Thymus (tissue), 11 donors: Measurements from ENCODE around the gene C17orf75. TPM values are rescaled to one million over a fixed set of nuclear protein-coding genes. Genes with fewer than 3 reads are reported as not detected.
"Not testable (repeated sequence)": the region's sequence is repeated elsewhere in the genome, so short reads cannot be mapped to it uniquely, and the experiment has no call there.

Source experiments
- DNase-seq, 9 donors: peaks; one replicate each; pipeline ENCODE4 v3.0.0-alpha.2; 2013; ENCODE audit warnings: low spot score in 9 of 9, low read depth in 6 of 9, missing footprints in 1 of 9
- H3K27ac ChIP-seq, 2 donors: one replicate each; pipeline ENCODE4 v1.5.1; 2013; ENCODE audit warnings: control low read depth in 1 of 2, low read depth in 1 of 2, low read length in 1 of 2, mild to moderate bottlenecking in 1 of 2, moderate library complexity in 1 of 2
- H3K27me3 ChIP-seq, 2 donors: one replicate each; pipeline ENCODE4 v1.5.1; 2013; ENCODE audit warnings: low read length in 1 of 2; ENCODE audit not compliant: control insufficient read depth in 2 of 2, insufficient read depth in 1 of 2
- H3K36me3 ChIP-seq, 2 donors: one replicate each; pipeline ENCODE4 v1.5.1; 2013; ENCODE audit warnings: low read length in 1 of 2, mild to moderate bottlenecking in 1 of 2, moderate library complexity in 1 of 2; ENCODE audit not compliant: control insufficient read depth in 2 of 2, insufficient read depth in 2 of 2
- H3K4me1 ChIP-seq, 2 donors: one replicate each; pipeline ENCODE4 v1.5.1; 2013; ENCODE audit warnings: low read length in 2 of 2; ENCODE audit not compliant: control insufficient read depth in 2 of 2, insufficient read depth in 2 of 2
- H3K4me3 ChIP-seq, 2 donors: one replicate each; pipeline ENCODE4 v1.5.1; 2013; ENCODE audit warnings: low read length in 2 of 2, control low read depth in 1 of 2, mild to moderate bottlenecking in 1 of 2
- H3K9me3 ChIP-seq, 2 donors: one replicate each; pipeline ENCODE4 v1.5.1; 2013; ENCODE audit warnings: low read length in 1 of 2, mild to moderate bottlenecking in 1 of 2; ENCODE audit not compliant: control insufficient read depth in 2 of 2, insufficient read depth in 1 of 2
- WGBS: extraction: QIAGEN DNeasy Blood & Tissue Kit; methylation state at CpG from one replicate; pipeline ENCODE4 v1.1.7; 2013; 5-methylcytosine and 5-hydroxymethylcytosine counted together
- polyA plus RNA-seq: library from polyadenylated mRNA; stranded (reverse); fragments of 200-250 nt; gene quantifications from one replicate; pipeline ENCODE4 v1.2.3, GENCODE V29; 2013
- total RNA-seq: library from RNA; stranded (reverse); fragments of 120-200 nt; gene quantifications from one replicate; pipeline ENCODE4 v1.2.4, GENCODE V29; 2013
- donor health status: healthy.

Gene C17orf75
- total and polyA plus RNA-seq, 2 donors = 21.5 to 30.7 TPM

DNA sequence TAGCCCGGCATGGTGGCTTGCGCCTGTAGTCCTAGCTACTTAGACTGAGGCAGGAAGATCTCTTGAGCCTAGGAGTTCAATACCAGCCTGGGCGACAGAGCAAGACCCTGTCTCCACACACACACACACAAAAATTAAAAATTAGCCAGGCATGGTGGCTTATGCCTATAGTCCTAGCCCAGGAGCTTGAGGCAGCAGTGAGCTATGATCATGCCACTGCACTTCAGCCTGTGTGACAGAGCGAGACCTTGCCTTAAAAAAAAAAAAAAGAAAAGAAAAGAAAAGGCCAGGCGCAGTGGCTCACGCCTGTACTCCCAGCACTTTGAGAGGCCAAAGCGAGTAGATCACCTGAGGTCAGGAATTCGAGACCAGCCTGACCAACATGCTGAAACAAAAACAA lies 23.9 kb downstream of the C17orf75 start:
- no peak for DNase-seq
- 96% methylated on average over 8 of the region's 8 CpGs for WGBS
- Histone ChIP-seq H3K9me3 (no peaks in the 10 kb centered on the region), H3K4me1 (no peaks in the 10 kb centered on the region), H3K4me3 (no peak overlapping the region), H3K27ac (no peak overlapping the region), H3K36me3 (no peaks in the 10 kb centered on the region), H3K27me3 (no peaks in the 10 kb centered on the region)

DNA sequence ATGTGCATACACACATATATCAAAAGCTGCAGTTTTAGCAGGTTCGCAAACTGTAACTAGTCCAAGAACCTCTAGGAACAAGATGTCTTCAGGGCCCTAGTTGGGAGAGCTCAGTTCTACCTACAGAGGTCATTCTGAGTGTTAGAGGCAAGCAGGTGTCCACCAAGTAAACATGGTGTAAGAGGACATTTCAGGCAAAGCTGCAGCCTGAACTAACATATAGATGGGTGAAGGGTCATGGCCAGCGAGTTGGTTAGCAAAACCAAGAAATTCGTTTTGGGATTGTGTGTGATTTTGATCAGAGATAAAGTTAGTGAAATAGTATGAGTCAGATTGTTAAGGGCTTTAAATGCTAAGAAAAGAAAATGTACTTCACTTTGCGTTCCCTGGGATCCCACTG lies 24.6 kb downstream of the C17orf75 start:
- H3K4me3 ChIP-seq = no peak overlapping the region
- H3K27me3 ChIP-seq = no peaks in the 10 kb centered on the region
- 94% methylated on average over 4 of the region's 4 CpGs for WGBS

DNA sequence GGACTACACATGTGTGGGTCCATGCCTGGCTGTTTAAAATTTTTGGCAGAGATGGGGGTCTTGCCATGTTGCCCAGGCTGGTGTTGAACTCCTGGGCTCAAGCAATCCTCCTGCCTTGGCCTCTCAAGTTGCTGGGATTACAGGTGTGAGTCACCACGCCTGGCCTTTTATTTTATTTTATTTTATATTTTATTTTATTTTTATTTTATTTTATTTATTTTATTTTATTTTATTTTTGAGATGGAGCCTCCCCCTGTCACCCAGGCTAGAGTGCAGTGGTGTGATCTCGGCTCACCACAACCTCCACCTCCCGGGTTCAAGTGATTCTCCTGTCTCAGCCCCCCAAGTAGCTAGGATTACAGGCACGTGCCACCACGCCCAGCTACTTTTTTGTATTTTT lies 25.3 kb downstream of the C17orf75 start:
- H3K27ac ChIP-seq, H3K4me3 ChIP-seq, H3K4me1 ChIP-seq, H3K27me3 ChIP-seq, H3K36me3 ChIP-seq, H3K9me3 ChIP-seq, DNase-seq: not testable (repeated sequence)
- WGBS = 97% methylated on average over 5 of the region's 5 CpGs

More for the DNA sequence above, 24.6 kb downstream of the C17orf75 start:
- Histone ChIP-seq H3K9me3 (no peaks in the 10 kb centered on the region), H3K36me3 (no peaks in the 10 kb centered on the region), H3K4me1 (no peaks in the 10 kb centered on the region), H3K27ac (no peak overlapping the region)
- no peak for DNase-seq

DNA sequence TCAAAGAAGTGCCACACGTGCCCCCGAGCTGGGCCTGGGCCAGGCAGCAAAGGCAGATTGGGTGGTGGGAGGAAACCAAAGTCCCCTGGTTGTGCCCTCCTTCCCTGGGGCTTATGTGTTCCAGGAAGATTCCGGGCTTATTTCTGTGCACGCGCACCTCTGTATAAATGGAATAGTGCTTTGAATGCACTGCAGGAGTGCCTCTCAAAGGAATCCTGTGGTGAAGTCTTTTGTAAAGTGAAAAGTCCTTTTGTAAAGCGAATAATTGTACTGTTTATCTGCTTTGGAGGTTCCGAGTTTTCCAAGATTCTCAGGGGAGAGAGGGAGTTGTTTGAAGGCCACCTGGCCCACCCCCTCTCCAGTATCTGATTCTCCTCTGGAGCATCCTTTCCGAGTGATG lies 26.8 kb downstream of the C17orf75 start:
- Histone ChIP-seq H3K4me1 (no peaks in the 10 kb centered on the region), H3K36me3 (no peaks in the 10 kb centered on the region), H3K27me3 (no peaks in the 10 kb centered on the region), H3K27ac (no peak overlapping the region), H3K4me3 (no peak overlapping the region), H3K9me3 (no peaks in the 10 kb centered on the region)
- DNase-seq = no peak
- WGBS = 91% methylated on average over 8 of the region's 8 CpGs

DNA sequence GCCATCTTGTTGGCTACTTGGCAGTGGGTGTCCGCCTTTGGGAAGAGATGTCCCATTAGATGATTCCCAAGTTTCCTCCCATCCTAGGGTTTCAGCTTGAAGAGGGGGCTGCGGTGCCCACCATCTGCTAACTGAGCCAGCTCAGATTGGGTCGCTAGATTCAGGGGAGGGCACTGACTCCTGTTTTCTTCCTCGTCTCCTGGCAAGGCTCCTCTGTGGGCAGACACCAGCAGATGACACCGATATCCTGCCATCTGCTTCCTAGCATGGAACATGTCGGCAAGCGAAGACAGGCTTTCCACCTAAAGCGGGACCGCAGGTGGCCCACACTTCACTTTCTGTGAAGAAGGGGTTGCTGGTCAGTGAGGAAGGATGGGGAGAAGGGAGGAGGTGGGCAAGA lies 27.3 kb downstream of the C17orf75 start:
- Histone ChIP-seq H3K4me1 (no peaks in the 10 kb centered on the region), H3K4me3 (no peak overlapping the region), H3K9me3 (no peaks in the 10 kb centered on the region), H3K27me3 (no peaks in the 10 kb centered on the region), H3K27ac (no peak overlapping the region), H3K36me3 (no peaks in the 10 kb centered on the region)
- WGBS = 58% methylated on average over 9 of the region's 9 CpGs
- no peak for DNase-seq

DNA sequence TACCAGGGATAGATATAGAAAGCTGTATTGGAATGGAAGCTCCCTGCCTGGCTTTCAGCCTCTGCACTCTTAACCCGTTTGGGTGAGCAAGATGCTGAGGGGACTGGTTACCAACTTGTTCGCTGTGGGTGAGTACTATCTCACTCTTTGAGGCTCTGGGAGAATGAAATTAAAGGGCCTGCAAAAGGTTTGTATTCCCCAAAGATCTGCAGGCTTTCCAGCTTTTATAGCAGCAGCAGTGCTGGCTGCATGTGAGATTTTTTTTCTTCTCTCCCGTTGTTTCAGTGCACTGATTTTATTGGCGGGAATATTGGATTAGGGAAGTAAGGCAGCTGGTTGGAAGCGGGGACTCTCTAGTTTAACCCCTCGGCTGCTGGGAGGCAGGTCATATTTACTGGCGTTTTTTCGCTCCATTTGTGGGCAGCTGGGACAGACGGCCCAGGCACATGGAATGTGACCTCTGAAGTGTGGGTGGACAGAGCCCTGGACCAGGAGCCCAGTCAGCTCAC lies 30.9 kb downstream of the C17orf75 start:
- Histone ChIP-seq H3K4me1 (no peaks in the 10 kb centered on the region), H3K27ac (no peak overlapping the region), H3K27me3 (no peaks in the 10 kb centered on the region), H3K9me3 (no peaks in the 10 kb centered on the region), H3K36me3 (no peaks in the 10 kb centered on the region), H3K4me3 (no peak overlapping the region)
- 88% methylated on average over 9 of the region's 9 CpGs for WGBS
- no peak for DNase-seq

DNA sequence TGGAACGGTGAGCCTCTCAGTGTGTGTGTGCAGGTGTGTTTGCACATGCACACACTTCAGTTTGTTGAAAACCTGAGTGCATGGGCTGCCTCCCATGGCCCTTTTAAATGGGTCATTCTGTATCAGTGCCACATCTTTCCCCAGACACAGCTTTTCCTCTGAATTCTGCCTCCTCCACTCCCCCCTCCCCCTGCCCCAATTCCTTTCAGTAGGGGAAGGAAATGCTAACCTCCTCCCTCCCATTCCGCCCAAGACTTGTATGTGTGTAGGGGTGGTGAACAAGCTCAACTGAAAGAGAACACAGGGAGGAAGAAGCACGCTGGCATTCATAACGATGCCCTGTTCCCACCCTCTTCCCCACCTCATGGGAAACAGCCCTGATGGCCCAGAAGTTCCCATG lies 34.3 kb downstream of the C17orf75 start:
- H3K4me1 ChIP-seq = no peaks in the 10 kb centered on the region
- 33% methylated on average over 4 of the region's 4 CpGs for WGBS
- H3K9me3 ChIP-seq = no peaks in the 10 kb centered on the region
- no peak overlapping the region for H3K27ac ChIP-seq
- DNase-seq = no peak
- H3K27me3 ChIP-seq = no peaks in the 10 kb centered on the region
- H3K36me3 ChIP-seq = no peaks in the 10 kb centered on the region
- H3K4me3 ChIP-seq = no peak overlapping the region

DNA sequence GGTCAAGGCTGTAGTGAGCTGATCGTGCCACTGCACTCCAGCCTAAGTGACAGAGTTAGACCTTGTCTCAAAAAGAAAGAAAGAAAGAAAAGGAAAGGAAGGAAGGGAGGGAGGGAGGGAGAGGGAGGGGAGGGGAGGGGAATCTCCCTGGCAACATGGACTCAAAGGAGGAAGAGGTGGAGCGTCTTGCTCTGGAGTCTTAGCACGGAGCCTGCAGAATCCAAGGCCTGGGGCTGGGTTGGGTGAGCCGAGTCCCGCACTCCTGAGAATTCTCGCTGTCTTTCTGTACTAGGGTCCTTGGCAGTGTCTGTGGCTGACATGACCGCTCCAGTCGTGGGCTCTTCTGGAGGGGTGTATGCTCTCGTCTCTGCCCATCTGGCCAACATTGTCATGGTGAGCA lies 36.9 kb downstream of the C17orf75 start:
- no peaks in the 10 kb centered on the region for H3K27me3 ChIP-seq
- no peak for DNase-seq

DNA sequence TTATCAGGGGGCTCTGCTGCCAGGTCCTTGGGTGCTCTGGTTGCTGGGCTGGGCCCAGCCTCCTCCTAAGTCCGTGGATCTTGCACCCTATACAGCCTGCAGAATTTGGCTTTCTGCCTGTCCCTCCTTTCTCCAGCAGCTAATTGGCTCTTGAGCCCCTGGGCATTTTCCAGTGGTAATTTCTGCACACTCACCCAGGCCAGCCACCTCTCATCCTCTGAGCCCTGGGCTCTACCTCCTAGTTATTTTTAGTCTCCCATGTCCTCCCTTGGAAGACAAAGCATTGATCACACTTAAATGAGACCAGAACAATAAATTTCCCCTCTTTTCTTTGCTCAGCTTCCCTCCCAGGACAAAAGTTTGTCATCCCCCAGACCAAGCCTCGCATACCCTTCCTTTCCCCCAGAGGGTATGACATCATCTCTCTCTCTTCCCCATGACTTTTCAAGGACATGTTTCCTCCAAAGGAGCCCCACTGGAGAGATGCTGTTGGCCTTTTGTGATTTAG lies 38.1 kb downstream of the C17orf75 start:
- Histone ChIP-seq H3K27ac (no peak overlapping the region), H3K9me3 (no peaks in the 10 kb centered on the region), H3K4me3 (no peak overlapping the region), H3K36me3 (no peaks in the 10 kb centered on the region), H3K27me3 (no peaks in the 10 kb centered on the region), H3K4me1 (no peaks in the 10 kb centered on the region)
- 96% methylated on average over 2 of the region's 2 CpGs for WGBS
- no peak for DNase-seq

More for the DNA sequence above, 36.9 kb downstream of the C17orf75 start:
- H3K27ac ChIP-seq = no peak overlapping the region
- WGBS = 94% methylated on average over 9 of the region's 9 CpGs
- no peaks in the 10 kb centered on the region for H3K36me3 ChIP-seq
- H3K4me3 ChIP-seq = no peak overlapping the region
- no peaks in the 10 kb centered on the region for H3K9me3 ChIP-seq
- no peaks in the 10 kb centered on the region for H3K4me1 ChIP-seq
